WTC11 (cell line): Measurements from ENCODE around the gene KNL1. TPM values are rescaled to one million over a fixed set of nuclear protein-coding genes. Genes with fewer than 3 reads are reported as not detected.

Source experiments
- CBFB ChIP-seq: sonication (generic); formaldehyde crosslinking; IDR thresholded peaks from 2 replicates; pipeline ENCODE4 v1.8.1; 2022; ENCODE audit warnings: mild to moderate bottlenecking, low read depth, missing genetic modification reagents
- CREB1 ChIP-seq: sonication (generic); formaldehyde crosslinking; IDR thresholded peaks from 2 replicates; pipeline ENCODE4 v1.8.0; 2023; ENCODE audit warnings: mild to moderate bottlenecking, missing genetic modification reagents
- ELF4 ChIP-seq: sonication (generic); formaldehyde crosslinking; IDR thresholded peaks from 2 replicates; pipeline ENCODE4 v1.8.1; 2022; ENCODE audit warnings: low read depth, mild to moderate bottlenecking, moderate library complexity, missing genetic modification reagents
- ETV6 ChIP-seq: sonication (generic); formaldehyde crosslinking; IDR thresholded peaks from 2 replicates; pipeline ENCODE4 v1.8.1; 2022; ENCODE audit warnings: mild to moderate bottlenecking, missing genetic modification reagents
- FOXK1 ChIP-seq: sonication (generic); formaldehyde crosslinking; IDR thresholded peaks from 2 replicates; pipeline ENCODE4 v1.8.0; 2022; ENCODE audit warnings: mild to moderate bottlenecking, moderate library complexity, missing genetic modification reagents
- FOXP1 ChIP-seq: sonication (generic); formaldehyde crosslinking; IDR thresholded peaks from 2 replicates; pipeline ENCODE4 v1.8.0; 2022; ENCODE audit warnings: missing genetic modification reagents, mild to moderate bottlenecking, moderate library complexity, borderline replicate concordance
- GRHL2 ChIP-seq: fragments of 250-450 bp; sonication (Bioruptor Pico); IDR thresholded peaks from 2 replicates; pipeline ENCODE4 v1.8.0; 2022; ENCODE audit warnings: mild to moderate bottlenecking, moderate library complexity; ENCODE audit not compliant: insufficient replicate concordance, severe bottlenecking
- JAZF1 ChIP-seq: fragments of 250-450 bp; sonication (Bioruptor Pico); IDR thresholded peaks from 2 replicates; pipeline ENCODE4 v1.9.0; 2021; ENCODE audit warnings: moderate library complexity, mild to moderate bottlenecking, inconsistent platforms
- KAT7 ChIP-seq: sonication (generic); formaldehyde crosslinking; IDR thresholded peaks from 2 replicates; pipeline ENCODE4 v1.8.1; 2023; ENCODE audit warnings: missing genetic modification reagents, mild to moderate bottlenecking, borderline replicate concordance
- NFE2L1 ChIP-seq: sonication (generic); formaldehyde crosslinking; IDR thresholded peaks from 2 replicates; pipeline ENCODE4 v1.8.1; 2023; ENCODE audit warnings: missing genetic modification reagents
- NFYB ChIP-seq: sonication (generic); formaldehyde crosslinking; conservative IDR thresholded peaks from 2 replicates; pipeline ENCODE4 v1.8.0; 2022; ENCODE audit warnings: low read depth, missing genetic modification reagents
- NR3C1 ChIP-seq: sonication (generic); formaldehyde crosslinking; conservative IDR thresholded peaks from 2 replicates; pipeline ENCODE4 v1.8.1; 2023; ENCODE audit warnings: low read depth, mild to moderate bottlenecking, missing genetic modification reagents
- PRRX2 ChIP-seq: fragments of 250-450 bp; sonication (Bioruptor Pico); IDR thresholded peaks from 2 replicates; pipeline ENCODE4 v1.8.0; 2021; ENCODE audit warnings: mild to moderate bottlenecking
- RELA ChIP-seq: sonication (generic); formaldehyde crosslinking; IDR thresholded peaks from 2 replicates; pipeline ENCODE4 v1.8.1; 2022; ENCODE audit warnings: missing genetic modification reagents, mild to moderate bottlenecking, borderline replicate concordance
- SMAD4 ChIP-seq: sonication (generic); formaldehyde crosslinking; IDR thresholded peaks from 2 replicates; pipeline ENCODE4 v1.8.0; 2022; ENCODE audit warnings: mild to moderate bottlenecking, missing genetic modification reagents
- SP1 ChIP-seq: sonication (generic); formaldehyde crosslinking; conservative IDR thresholded peaks from 2 replicates; pipeline ENCODE4 v1.8.1; 2022; ENCODE audit warnings: missing genetic modification reagents
- TCF7 ChIP-seq: sonication (generic); formaldehyde crosslinking; IDR thresholded peaks from 2 replicates; pipeline ENCODE4 v1.8.0; 2022; ENCODE audit warnings: mild to moderate bottlenecking, low read depth, missing genetic modification reagents, moderate library complexity
- ZNF121 ChIP-seq: sonication (generic); formaldehyde crosslinking; IDR thresholded peaks from 2 replicates; pipeline ENCODE4 v1.8.0; 2023; ENCODE audit warnings: missing genetic modification reagents
- ZNF416 ChIP-seq: fragments of 250-450 bp; sonication (Bioruptor Pico); IDR thresholded peaks from 2 replicates; pipeline ENCODE4 v1.9.0; 2021; ENCODE audit warnings: mild to moderate bottlenecking, inconsistent platforms
- ZNF423 ChIP-seq: fragments of 250-450 bp; sonication (Bioruptor Pico); IDR thresholded peaks from 2 replicates; pipeline ENCODE4 v2.1.2; 2022; ENCODE audit warnings: mild to moderate bottlenecking, moderate library complexity
- ZNF671 ChIP-seq: fragments of 250-450 bp; sonication (Bioruptor Pico); IDR thresholded peaks from 2 replicates; pipeline ENCODE4 v1.8.0; 2021; ENCODE audit warnings: mild to moderate bottlenecking
- total RNA-seq: library from RNA; stranded (reverse); gene quantifications from 3 replicates; pipeline ENCODE4 v1.2.3, GENCODE V29; 2021
- TF ChIP-seq, protein P1 (sequence below): fragments of 250-450 bp; sonication (Bioruptor Pico); conservative IDR thresholded peaks from 2 replicates; pipeline ENCODE4 v1.9.0; 2021; ENCODE audit warnings: mild to moderate bottlenecking
- TF ChIP-seq, protein P2 (sequence below): sonication (generic); formaldehyde crosslinking; IDR thresholded peaks from 2 replicates; pipeline ENCODE4 v1.8.1; 2023; ENCODE audit warnings: mild to moderate bottlenecking, missing genetic modification reagents
- TF ChIP-seq, protein P3 (sequence below): sonication (generic); formaldehyde crosslinking; IDR thresholded peaks from 2 replicates; pipeline ENCODE4 v1.8.1; 2023; ENCODE audit warnings: mild to moderate bottlenecking, missing genetic modification reagents, moderate library complexity
- TF ChIP-seq, protein P4 (sequence below): sonication (generic); formaldehyde crosslinking; IDR thresholded peaks from 2 replicates; pipeline ENCODE4 v1.8.0; 2022; ENCODE audit warnings: mild to moderate bottlenecking, missing genetic modification reagents
- TF ChIP-seq, protein P5 (sequence below): sonication (generic); formaldehyde crosslinking; IDR thresholded peaks from 2 replicates; pipeline ENCODE4 v1.8.0; 2023; ENCODE audit warnings: mild to moderate bottlenecking, missing genetic modification reagents
- TF ChIP-seq, protein P6 (sequence below): sonication (generic); formaldehyde crosslinking; IDR thresholded peaks from 2 replicates; pipeline ENCODE4 v1.8.0; 2023; ENCODE audit warnings: missing genetic modification reagents
- TF ChIP-seq, protein P7 (sequence below): sonication (generic); formaldehyde crosslinking; IDR thresholded peaks from 2 replicates; pipeline ENCODE4 v1.8.1; 2022; ENCODE audit warnings: mild to moderate bottlenecking, moderate library complexity, missing genetic modification reagents
- TF ChIP-seq, protein P8 (sequence below): sonication (generic); formaldehyde crosslinking; IDR thresholded peaks from 2 replicates; pipeline ENCODE4 v1.8.1; 2022; ENCODE audit warnings: low read depth, missing genetic modification reagents, borderline replicate concordance

KNL1 gene
- total RNA-seq, 1 experiment from 2014 or later = 24.0 TPM

DNA sequence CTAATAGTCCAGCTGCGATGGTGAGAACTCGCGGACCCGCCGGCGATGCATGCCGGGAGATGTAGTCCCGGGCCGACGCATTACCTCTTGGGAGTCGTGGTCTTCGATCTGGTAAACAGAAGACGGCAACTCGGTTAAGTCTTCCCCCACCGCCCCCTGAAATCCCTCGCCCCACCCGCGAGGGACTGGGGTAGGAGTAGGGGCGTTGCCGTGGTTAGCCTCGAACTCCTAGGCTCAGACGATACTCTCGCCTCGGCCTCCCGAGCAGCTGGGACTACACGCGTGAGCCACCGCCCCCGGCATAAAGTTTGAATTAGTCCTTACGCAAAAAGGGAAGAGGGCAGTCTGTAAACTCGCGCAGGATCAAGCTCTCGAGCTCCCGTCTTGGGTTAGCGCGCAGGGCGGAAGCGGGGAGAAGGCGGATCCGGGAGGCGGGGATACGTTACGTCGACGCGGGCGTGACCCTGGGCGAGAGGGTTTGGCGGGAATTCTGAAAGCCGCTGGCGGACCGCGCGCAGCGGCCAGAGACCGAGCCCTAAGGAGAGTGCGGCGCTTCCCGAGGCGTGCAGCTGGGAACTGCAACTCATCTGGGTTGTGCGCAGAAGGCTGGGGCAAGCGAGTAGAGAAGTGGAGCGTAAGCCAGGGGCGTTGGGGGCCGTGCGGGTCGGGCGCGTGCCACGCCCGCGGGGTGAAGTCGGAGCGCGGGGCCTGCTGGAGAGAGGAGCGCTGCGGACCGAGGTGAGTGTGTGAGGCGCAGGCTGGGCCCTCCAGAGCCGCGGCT, 100.8 kb downstream of the KNL1 start, which contains the start of gene RAD51 (continued):
- TF ChIP-seq GRHL2 (CRISPR knock-in tag) (no peak), ELF4 (no peak), ZNF671 (CRISPR knock-in tag) (no peak), RELA (CRISPR knock-in tag) (peak; percentile 82; the same call in 1 of the 2 replicates), FOXP1 (CRISPR knock-in tag) (no peak; the same call in 1 of the 2 replicates), NFE2L1 (CRISPR knock-in tag) (peak; percentile 81; the same call in 1 of the 2 replicates), SP1 (CRISPR knock-in tag) (peak; percentile 79), KAT7 (no peak; the same call in 1 of the 2 replicates), ZNF416 (CRISPR knock-in tag) (peak; percentile 63; the same call in 1 of the 2 replicates), ETV6 (CRISPR knock-in tag) (peak; percentile 94), CBFB (CRISPR knock-in tag) (no peak), FOXK1 (CRISPR knock-in tag) (peak; percentile 60; the same call in 1 of the 2 replicates), JAZF1 (no peak), ZNF121 (CRISPR knock-in tag) (no peak), SMAD4 (no peak), CREB1 (no peak), PRRX2 (CRISPR knock-in tag) (no peak), ZNF423 (no peak), TCF7 (CRISPR knock-in tag) (no peak), NR3C1 (no peak), NFYB (CRISPR knock-in tag) (no peak; the same call in 1 of the 2 replicates)
- TF ChIP-seq, protein P1, sequence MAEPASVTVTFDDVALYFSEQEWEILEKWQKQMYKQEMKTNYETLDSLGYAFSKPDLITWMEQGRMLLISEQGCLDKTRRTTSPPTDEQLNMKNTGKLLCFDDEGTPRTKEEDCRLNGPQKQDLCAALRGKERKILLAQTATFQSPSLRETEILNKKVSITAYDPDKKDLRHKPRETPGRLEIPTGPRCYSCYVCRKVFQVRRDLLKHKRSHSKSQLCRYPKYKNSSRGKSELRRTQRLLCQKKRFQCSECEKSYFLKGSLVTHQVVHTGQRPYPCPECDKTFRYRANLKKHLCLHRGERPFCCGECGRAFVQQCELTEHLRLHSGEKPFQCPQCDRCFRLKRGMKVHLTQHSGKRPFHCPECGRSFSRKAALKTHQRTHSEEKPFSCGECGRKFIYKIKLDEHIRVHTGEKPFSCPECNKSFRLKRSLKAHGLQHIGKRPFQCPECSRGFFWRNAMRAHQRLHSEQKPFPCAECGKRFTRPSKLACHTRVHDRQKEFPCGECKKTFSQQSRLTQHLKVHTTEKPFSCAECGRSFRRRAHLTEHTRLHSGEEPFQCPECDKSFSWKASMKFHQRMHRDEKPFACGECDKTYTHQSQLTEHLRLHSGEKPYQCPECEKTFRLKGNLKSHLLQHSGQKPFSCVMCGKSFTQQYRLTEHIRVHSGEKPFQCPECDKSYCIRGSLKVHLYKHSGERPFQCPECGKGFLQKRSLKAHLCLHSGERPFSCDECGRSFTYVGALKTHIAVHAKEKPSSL (CRISPR knock-in tag) = no peak
- TF ChIP-seq, protein P2, sequence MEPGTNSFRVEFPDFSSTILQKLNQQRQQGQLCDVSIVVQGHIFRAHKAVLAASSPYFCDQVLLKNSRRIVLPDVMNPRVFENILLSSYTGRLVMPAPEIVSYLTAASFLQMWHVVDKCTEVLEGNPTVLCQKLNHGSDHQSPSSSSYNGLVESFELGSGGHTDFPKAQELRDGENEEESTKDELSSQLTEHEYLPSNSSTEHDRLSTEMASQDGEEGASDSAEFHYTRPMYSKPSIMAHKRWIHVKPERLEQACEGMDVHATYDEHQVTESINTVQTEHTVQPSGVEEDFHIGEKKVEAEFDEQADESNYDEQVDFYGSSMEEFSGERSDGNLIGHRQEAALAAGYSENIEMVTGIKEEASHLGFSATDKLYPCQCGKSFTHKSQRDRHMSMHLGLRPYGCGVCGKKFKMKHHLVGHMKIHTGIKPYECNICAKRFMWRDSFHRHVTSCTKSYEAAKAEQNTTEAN (CRISPR knock-in tag) = peak; percentile 42; the same call in 1 of the 2 replicates
- TF ChIP-seq, protein P3, sequence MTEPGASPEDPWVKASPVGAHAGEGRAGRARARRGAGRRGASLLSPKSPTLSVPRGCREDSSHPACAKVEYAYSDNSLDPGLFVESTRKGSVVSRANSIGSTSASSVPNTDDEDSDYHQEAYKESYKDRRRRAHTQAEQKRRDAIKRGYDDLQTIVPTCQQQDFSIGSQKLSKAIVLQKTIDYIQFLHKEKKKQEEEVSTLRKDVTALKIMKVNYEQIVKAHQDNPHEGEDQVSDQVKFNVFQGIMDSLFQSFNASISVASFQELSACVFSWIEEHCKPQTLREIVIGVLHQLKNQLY (CRISPR knock-in tag) = 0 out of 2 replicates have a peak, but pooled peaks have one; percentile 57
- TF ChIP-seq, protein P4, sequence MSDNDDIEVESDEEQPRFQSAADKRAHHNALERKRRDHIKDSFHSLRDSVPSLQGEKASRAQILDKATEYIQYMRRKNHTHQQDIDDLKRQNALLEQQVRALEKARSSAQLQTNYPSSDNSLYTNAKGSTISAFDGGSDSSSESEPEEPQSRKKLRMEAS = peak; percentile 94
- TF ChIP-seq, protein P5, sequence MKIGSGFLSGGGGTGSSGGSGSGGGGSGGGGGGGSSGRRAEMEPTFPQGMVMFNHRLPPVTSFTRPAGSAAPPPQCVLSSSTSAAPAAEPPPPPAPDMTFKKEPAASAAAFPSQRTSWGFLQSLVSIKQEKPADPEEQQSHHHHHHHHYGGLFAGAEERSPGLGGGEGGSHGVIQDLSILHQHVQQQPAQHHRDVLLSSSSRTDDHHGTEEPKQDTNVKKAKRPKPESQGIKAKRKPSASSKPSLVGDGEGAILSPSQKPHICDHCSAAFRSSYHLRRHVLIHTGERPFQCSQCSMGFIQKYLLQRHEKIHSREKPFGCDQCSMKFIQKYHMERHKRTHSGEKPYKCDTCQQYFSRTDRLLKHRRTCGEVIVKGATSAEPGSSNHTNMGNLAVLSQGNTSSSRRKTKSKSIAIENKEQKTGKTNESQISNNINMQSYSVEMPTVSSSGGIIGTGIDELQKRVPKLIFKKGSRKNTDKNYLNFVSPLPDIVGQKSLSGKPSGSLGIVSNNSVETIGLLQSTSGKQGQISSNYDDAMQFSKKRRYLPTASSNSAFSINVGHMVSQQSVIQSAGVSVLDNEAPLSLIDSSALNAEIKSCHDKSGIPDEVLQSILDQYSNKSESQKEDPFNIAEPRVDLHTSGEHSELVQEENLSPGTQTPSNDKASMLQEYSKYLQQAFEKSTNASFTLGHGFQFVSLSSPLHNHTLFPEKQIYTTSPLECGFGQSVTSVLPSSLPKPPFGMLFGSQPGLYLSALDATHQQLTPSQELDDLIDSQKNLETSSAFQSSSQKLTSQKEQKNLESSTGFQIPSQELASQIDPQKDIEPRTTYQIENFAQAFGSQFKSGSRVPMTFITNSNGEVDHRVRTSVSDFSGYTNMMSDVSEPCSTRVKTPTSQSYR (CRISPR knock-in tag) = peak; percentile 52; the same call in 1 of the 2 replicates
- TF ChIP-seq, protein P6, sequence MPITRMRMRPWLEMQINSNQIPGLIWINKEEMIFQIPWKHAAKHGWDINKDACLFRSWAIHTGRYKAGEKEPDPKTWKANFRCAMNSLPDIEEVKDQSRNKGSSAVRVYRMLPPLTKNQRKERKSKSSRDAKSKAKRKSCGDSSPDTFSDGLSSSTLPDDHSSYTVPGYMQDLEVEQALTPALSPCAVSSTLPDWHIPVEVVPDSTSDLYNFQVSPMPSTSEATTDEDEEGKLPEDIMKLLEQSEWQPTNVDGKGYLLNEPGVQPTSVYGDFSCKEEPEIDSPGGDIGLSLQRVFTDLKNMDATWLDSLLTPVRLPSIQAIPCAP = peak; percentile 86; the same call in 1 of the 2 replicates
- TF ChIP-seq, protein P7, sequence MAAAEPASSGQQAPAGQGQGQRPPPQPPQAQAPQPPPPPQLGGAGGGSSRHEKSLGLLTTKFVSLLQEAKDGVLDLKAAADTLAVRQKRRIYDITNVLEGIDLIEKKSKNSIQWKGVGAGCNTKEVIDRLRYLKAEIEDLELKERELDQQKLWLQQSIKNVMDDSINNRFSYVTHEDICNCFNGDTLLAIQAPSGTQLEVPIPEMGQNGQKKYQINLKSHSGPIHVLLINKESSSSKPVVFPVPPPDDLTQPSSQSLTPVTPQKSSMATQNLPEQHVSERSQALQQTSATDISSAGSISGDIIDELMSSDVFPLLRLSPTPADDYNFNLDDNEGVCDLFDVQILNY = peak; percentile 99
- TF ChIP-seq, protein P8, sequence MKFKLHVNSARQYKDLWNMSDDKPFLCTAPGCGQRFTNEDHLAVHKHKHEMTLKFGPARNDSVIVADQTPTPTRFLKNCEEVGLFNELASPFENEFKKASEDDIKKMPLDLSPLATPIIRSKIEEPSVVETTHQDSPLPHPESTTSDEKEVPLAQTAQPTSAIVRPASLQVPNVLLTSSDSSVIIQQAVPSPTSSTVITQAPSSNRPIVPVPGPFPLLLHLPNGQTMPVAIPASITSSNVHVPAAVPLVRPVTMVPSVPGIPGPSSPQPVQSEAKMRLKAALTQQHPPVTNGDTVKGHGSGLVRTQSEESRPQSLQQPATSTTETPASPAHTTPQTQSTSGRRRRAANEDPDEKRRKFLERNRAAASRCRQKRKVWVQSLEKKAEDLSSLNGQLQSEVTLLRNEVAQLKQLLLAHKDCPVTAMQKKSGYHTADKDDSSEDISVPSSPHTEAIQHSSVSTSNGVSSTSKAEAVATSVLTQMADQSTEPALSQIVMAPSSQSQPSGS = no peak
